Natural killer cell (primary cell): ENCODE measurements around the gene WSB1. TPM values are rescaled to one million over a fixed set of nuclear protein-coding genes. Genes with fewer than 3 reads are reported as not detected.

ENCODE experiments used
- ATAC-seq, 3 donors: fragments of 150-1000 bp in 2 of 3; fragments of 200-7000 bp in 1 of 3; cut with Tn5 transposase; 1 replicate in 1 of 3; 2 replicates in 2 of 3; pipeline ENCODE4 v1.10.0; 2021; ENCODE audit warnings: mild to moderate bottlenecking in 2 of 3, moderate library complexity in 2 of 3
- DNase-seq, 2 donors: peaks; one replicate each; pipeline versions ENCODE4 v3.0.0 to v3.0.0-alpha.2; 2013 to 2021; ENCODE audit warnings: mixed read lengths in 1 of 2
- H3K27ac ChIP-seq: one replicate; pipeline ENCODE4 v1.5.1; 2013; ENCODE audit warnings: mild to moderate bottlenecking, low read length
- H3K27me3 ChIP-seq: one replicate; pipeline ENCODE4 v1.6.1; 2013; ENCODE audit warnings: low read length; ENCODE audit not compliant: control insufficient read depth, insufficient read depth
- H3K36me3 ChIP-seq: one replicate; pipeline ENCODE4 v1.6.1; 2013; ENCODE audit warnings: low read length; ENCODE audit not compliant: control insufficient read depth, insufficient read depth
- H3K4me1 ChIP-seq: one replicate; pipeline ENCODE4 v1.6.1; 2013; ENCODE audit warnings: low read length; ENCODE audit not compliant: control insufficient read depth, insufficient read depth
- H3K4me3 ChIP-seq: one replicate; pipeline ENCODE4 v1.5.1; 2013; ENCODE audit warnings: low read length
- H3K9me3 ChIP-seq: one replicate; pipeline ENCODE4 v1.6.1; 2013; ENCODE audit warnings: low read length; ENCODE audit not compliant: control insufficient read depth, insufficient read depth
- H3K27ac Mint-ChIP-seq, 2 donors: one replicate each; pipeline ENCODE4 v1.8.0; 2022; ENCODE audit warnings: mild to moderate bottlenecking in 2 of 2, mixed read lengths in 2 of 2, moderate library complexity in 1 of 2
- H3K27me3 Mint-ChIP-seq, 2 donors: one replicate each; pipeline ENCODE4 v1.8.0; 2022; ENCODE audit warnings: low read depth in 2 of 2, mixed read lengths in 2 of 2
- H3K36me3 Mint-ChIP-seq: one replicate; pipeline ENCODE4 v1.8.0; 2022; ENCODE audit warnings: mixed read lengths
- H3K4me1 Mint-ChIP-seq, 2 donors: one replicate each; pipeline ENCODE4 v1.8.0; 2022; ENCODE audit warnings: mixed read lengths in 2 of 2
- H3K4me3 Mint-ChIP-seq: one replicate; pipeline ENCODE4 v1.8.0; 2022; ENCODE audit warnings: mild to moderate bottlenecking, moderate library complexity, mixed read lengths
- H3K9me3 Mint-ChIP-seq, 2 donors: one replicate each; pipeline ENCODE4 v1.8.0; 2022; ENCODE audit warnings: mixed read lengths in 2 of 2
- CTCF ChIP-seq: fragments of 200-600 bp; IDR thresholded peaks from one replicate; pipeline ENCODE4 v1.8.0; 2022; ENCODE audit warnings: antibody characterized with exemption
- WGBS: methylation state at CpG from one replicate; pipeline ENCODE4 v1.1.7; 2013; ENCODE audit warnings: missing lambda C conversion rate; ENCODE audit not compliant: insufficient coverage; 5-methylcytosine and 5-hydroxymethylcytosine counted together
- intact Hi-C: fragments of 100-400 bp; cut with micrococcal nuclease; formaldehyde crosslinking; loops from one replicate; pipeline ENCODE4 v1.14.2; 2022
- total RNA-seq, 4 donors: library from RNA; stranded (reverse); fragments of 120-200 nt in 1 of 4; gene quantifications; one replicate each; pipeline versions ENCODE4 v1.2.3 to v1.2.4, GENCODE V29; 2013 to 2022

WSB1 gene
- total RNA-seq, 3 donors from 2014 or later (not counting 1 experiment from before 2014, with no cell fraction given): 124 to 205 (median 187) TPM

DNA sequence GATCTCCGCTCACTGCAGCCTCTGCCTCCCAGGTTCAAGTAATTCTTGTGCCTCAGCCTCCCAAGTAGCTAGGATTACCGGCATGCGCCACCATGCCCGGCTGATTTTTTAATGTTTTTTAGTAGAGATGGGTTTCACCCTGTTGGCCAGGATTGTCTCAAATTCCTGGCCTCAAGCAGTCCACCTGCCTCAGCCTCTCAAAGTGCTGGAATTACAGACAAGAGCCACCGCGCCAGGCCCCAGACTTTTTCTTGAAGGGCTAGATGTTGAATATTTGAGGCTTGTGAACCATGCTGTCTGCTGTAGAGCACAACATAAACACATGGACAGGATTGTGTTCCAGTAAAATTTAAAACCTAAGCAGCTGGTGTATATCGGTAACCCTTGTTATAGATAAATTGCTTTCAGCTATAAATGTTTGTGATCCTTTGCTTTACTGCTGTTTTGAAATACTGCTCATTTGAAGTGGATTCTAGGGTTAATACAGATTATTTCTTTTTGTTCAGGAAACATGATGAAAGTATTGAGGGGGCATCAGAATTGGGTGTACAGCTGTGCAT, 12.4 kb downstream of the WSB1 start:
- Histone ChIP-seq H3K4me3 (no peak overlapping the region), H3K27me3 (no peaks in the 10 kb centered on the region), H3K4me1 (no peaks in the 10 kb centered on the region), H3K27ac (no peak overlapping the region), H3K36me3 (peaks cover 64% of the 10 kb centered on the region), H3K9me3 (no peaks in the 10 kb centered on the region)
- WGBS: 100% methylated on average over 7 of the region's 7 CpGs
- H3K4me1 Mint-ChIP-seq: peaks cover 28 to 38% of the 10 kb centered on the region in 2 donors
- peaks cover 12% of the 10 kb centered on the region for H3K36me3 Mint-ChIP-seq
- DNase-seq (no peak), ATAC-seq (no peak)
- H3K27ac Mint-ChIP-seq: peak overlapping the region; percentile 14 to 71
- H3K4me3 Mint-ChIP-seq: no peak overlapping the region
- no peaks in the 10 kb centered on the region for H3K9me3 Mint-ChIP-seq
- no peaks in the 10 kb centered on the region for H3K27me3 Mint-ChIP-seq
- intact Hi-C loops: no loop called here
- TF ChIP-seq CTCF: no peak

DNA sequence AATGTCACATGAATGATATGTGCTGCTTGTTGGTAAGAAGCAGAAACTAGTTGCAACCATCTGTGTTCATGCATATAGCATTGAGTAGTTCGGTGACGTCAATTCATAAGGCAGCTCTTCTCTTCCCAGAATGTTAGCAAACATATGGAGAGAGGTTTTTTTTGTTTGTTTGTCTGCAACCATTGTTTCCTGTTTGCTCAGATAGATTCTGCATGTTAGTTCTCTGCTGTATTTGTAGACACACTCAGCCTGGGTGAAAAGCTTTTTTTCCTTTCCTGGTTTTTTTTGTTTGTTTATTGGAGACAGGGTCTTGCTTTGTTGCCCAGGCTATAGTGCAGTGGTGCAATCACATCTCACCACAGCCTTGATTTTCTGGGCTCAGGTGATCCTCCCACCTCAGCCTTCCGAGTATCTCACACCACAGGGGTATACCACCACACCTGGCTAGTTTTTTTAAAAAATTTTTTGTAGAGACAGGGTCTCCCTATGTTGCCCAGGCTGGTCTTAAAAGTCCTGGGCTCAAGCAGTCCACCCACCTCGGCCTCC, 16.7 kb downstream of the WSB1 start:
- Histone ChIP-seq H3K4me3 (no peak overlapping the region), H3K9me3 (no peaks in the 10 kb centered on the region), H3K4me1 (no peaks in the 10 kb centered on the region), H3K27me3 (no peaks in the 10 kb centered on the region), H3K27ac (no peak overlapping the region), H3K36me3 (peaks cover 85% of the 10 kb centered on the region)
- no peak for TF ChIP-seq CTCF
- DNase-seq (no peak), ATAC-seq (no peak)
- Mint-ChIP-seq H3K36me3 (peaks cover 46% of the 10 kb centered on the region), H3K27me3 (no peaks in the 10 kb centered on the region), H3K27ac (peak overlapping the region in 1 of 2 donors; percentile 18), H3K4me3 (no peak overlapping the region), H3K9me3 (no peaks in the 10 kb centered on the region), H3K4me1 (peaks cover 10 to 20% of the 10 kb centered on the region in 2 donors)
- 97% methylated on average over 4 of the region's 4 CpGs for WGBS
- intact Hi-C loops: no loop called here

DNA sequence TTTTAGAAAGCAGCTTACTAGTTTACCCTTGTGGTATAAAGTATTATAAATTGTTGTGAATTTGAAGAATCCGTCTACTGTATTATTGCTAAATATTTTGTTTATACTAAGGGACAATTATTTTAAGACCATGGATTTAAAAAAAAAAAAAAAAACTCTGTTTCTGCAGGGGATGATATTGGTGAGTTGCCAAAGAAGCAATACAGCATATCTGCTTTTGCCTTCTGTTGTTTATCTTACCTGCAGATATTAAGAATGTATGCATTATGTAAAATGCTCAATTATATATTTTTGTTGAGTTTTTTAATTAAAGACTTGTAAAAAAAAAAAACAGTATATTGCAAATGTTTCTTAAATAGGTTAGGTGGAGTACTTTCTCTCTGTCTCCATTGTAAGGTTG, 19.4 kb downstream of the WSB1 start:
- peaks cover 0 to 7% of the 10 kb centered on the region in 2 donors for H3K4me1 Mint-ChIP-seq
- Histone ChIP-seq H3K27ac (no peak overlapping the region), H3K36me3 (peaks cover 80% of the 10 kb centered on the region), H3K4me3 (no peak overlapping the region), H3K9me3 (no peaks in the 10 kb centered on the region), H3K27me3 (no peaks in the 10 kb centered on the region), H3K4me1 (no peaks in the 10 kb centered on the region)
- H3K27ac Mint-ChIP-seq: peak overlapping the region in 1 of 2 donors; percentile 54
- TF ChIP-seq CTCF: no peak
- DNase-seq (no peak), ATAC-seq (no peak)
- no peaks in the 10 kb centered on the region for H3K9me3 Mint-ChIP-seq
- H3K36me3 Mint-ChIP-seq: peaks cover 34% of the 10 kb centered on the region
- no CpG with 5 or more reads among the region's 1 CpG for WGBS
- intact Hi-C loops: no loop called here
- no peaks in the 10 kb centered on the region for H3K27me3 Mint-ChIP-seq
- H3K4me3 Mint-ChIP-seq: no peak overlapping the region

GRCh38 chr17:27315322-27315721, 21.4 kb downstream of the WSB1 start:
- WGBS: over 99% methylated on average over 5 of the region's 6 CpGs
- intact Hi-C loops: no loop called here
- TF ChIP-seq CTCF: no peak

More at GRCh38 chr17:27315322-27315721, 21.4 kb downstream of the WSB1 start:
- ATAC-seq (no peak), DNase-seq (no peak)
- Histone ChIP-seq H3K27me3 (no peaks in the 10 kb centered on the region), H3K36me3 (peaks cover 72% of the 10 kb centered on the region), H3K4me1 (no peaks in the 10 kb centered on the region), H3K4me3 (no peak overlapping the region), H3K9me3 (no peaks in the 10 kb centered on the region), H3K27ac (no peak overlapping the region)
- Mint-ChIP-seq H3K4me3 (no peak overlapping the region), H3K36me3 (peaks cover 34% of the 10 kb centered on the region), H3K27me3 (no peaks in the 10 kb centered on the region), H3K4me1 (peaks cover 9 to 19% of the 10 kb centered on the region in 2 donors), H3K9me3 (no peaks in the 10 kb centered on the region), H3K27ac (peak overlapping the region in 1 of 2 donors; percentile 34)
